Smooth muscle cell (in vitro differentiated cells): ENCODE data around the gene AKAP11. TPM values are rescaled to one million over a fixed set of nuclear protein-coding genes. Genes with fewer than 3 reads are reported as not detected.
A peak's percentile ranks its signal among the peaks of the same experiment; 100 is the strongest.

Experiments
- DNase-seq: peaks from one replicate; lab custom pipeline; 2025; ENCODE audit not compliant: unreplicated experiment; lab: John Stamatoyannopoulos, UW
- H2AFZ ChIP-seq: fragments of 200-600 bp; sonication (generic); 2 replicates; pipeline ENCODE4 v1.6.0; 2016; ENCODE audit warnings: antibody characterized with exemption, low read depth, mild to moderate bottlenecking
- H3F3A ChIP-seq: fragments of 200-600 bp; sonication (generic); 2 replicates; pipeline ENCODE4 v1.6.0; 2017; ENCODE audit warnings: antibody characterized with exemption, low read depth
- H3K27ac ChIP-seq: fragments of 200-600 bp; sonication (generic); 2 replicates; pipeline ENCODE4 v1.5.1; 2016; ENCODE audit warnings: low read depth, mild to moderate bottlenecking
- H3K27me3 ChIP-seq: fragments of 200-600 bp; sonication (generic); 2 replicates; pipeline ENCODE4 v1.6.1; 2016; ENCODE audit warnings: low read depth, mild to moderate bottlenecking
- H3K36me3 ChIP-seq: fragments of 200-600 bp; sonication (generic); 2 replicates; pipeline ENCODE4 v1.5.1; 2016; ENCODE audit warnings: low read depth
- H3K4me1 ChIP-seq: fragments of 200-600 bp; sonication (generic); 2 replicates; pipeline ENCODE4 v1.5.1; 2016; ENCODE audit warnings: low read depth
- H3K4me2 ChIP-seq: fragments of 200-600 bp; sonication (generic); 2 replicates; pipeline ENCODE4 v1.6.0; 2016; ENCODE audit warnings: mild to moderate bottlenecking
- H3K4me3 ChIP-seq: fragments of 200-600 bp; sonication (generic); 2 replicates; pipeline ENCODE4 v1.5.1; 2016; ENCODE audit warnings: mild to moderate bottlenecking
- H3K79me2 ChIP-seq: fragments of 200-600 bp; sonication (generic); 2 replicates; pipeline ENCODE4 v1.6.0; 2016; ENCODE audit warnings: low read depth, mild to moderate bottlenecking
- H3K9ac ChIP-seq: fragments of 200-600 bp; sonication (generic); 2 replicates; pipeline ENCODE4 v1.6.0; 2016; ENCODE audit warnings: low read depth
- H3K9me3 ChIP-seq: fragments of 200-600 bp; sonication (generic); replicated peaks from 2 replicates; pipeline ENCODE4 v1.5.1; 2016; ENCODE audit warnings: low read depth
- H4K20me1 ChIP-seq: fragments of 200-600 bp; sonication (generic); 2 replicates; pipeline ENCODE4 v1.6.0; 2016; ENCODE audit warnings: low read depth
- CTCF ChIP-seq: fragments of 200-600 bp; sonication (generic); IDR thresholded peaks from 2 replicates; pipeline ENCODE4 v1.5.1; 2017; ENCODE audit warnings: borderline replicate concordance, mild to moderate bottlenecking, antibody characterized with exemption; ENCODE audit not compliant: insufficient read depth, poor library complexity, severe bottlenecking
- WGBS: methylation state at CpG from one replicate; pipeline ENCODE4 v1.1.7; 2016; ENCODE audit warnings: low lambda C conversion rate; 5-methylcytosine and 5-hydroxymethylcytosine counted together
- polyA plus RNA-seq: library from polyadenylated mRNA; unstranded; fragments of >200 nt; fragmentation: Nextera tagmentation; extraction: Ambion mirVana; gene quantifications from 2 replicates; pipeline ENCODE4 v1.2.1, GENCODE V29; 2016
- total RNA-seq: library from RNA; depleted of rRNA; stranded (reverse); fragments of >200 nt; gene quantifications from 2 replicates; pipeline ENCODE4 v1.2.3, GENCODE V29; 2014

The AKAP11 gene
- total and polyA plus RNA-seq, 2 experiments from 2014 or later = 2.1 to 27.5 TPM

DNA sequence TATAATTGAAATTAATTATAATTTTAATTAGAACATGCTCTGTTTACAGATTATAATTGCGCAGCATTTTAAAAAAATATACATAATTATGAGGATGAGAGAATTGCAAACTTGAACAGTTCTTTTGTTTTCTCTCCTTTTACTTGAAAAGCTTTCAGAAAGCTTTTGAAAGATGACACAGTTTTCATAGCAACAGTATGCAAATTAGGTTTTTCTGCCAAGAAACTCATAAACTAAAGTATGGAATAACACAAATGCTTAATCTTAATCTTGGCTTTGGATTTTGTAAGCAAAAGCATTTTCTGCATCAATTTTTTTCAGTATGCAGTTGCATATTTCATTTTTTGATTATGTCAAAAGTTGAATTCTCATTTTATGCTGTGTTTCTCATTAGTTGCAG lies 32.8 kb upstream of the AKAP11 start:
- Histone ChIP-seq H3K27ac (peak overlapping the region; percentile 58), H3K9me3 (no peaks in the 10 kb centered on the region), H3K9ac (no peak overlapping the region), H3K36me3 (no peaks in the 10 kb centered on the region), H3K79me2 (no peaks in the 10 kb centered on the region), H3F3A (no peaks in the 10 kb centered on the region), H3K4me2 (no peak overlapping the region), H3K4me1 (no peaks in the 10 kb centered on the region), H3K4me3 (no peak overlapping the region), H3K27me3 (no peaks in the 10 kb centered on the region), H2AFZ (no peak overlapping the region), H4K20me1 (no peaks in the 10 kb centered on the region)
- 97% methylated on average over 1 of the region's 1 CpG for WGBS
- no peak for TF ChIP-seq CTCF
- no peak for DNase-seq

- no peaks in the 10 kb centered on the region for H3K4me1 ChIP-seq
- TF ChIP-seq CTCF = no peak
- no peak overlapping the region for H3K4me3 ChIP-seq
- no peaks in the 10 kb centered on the region for H3K36me3 ChIP-seq
- no peaks in the 10 kb centered on the region for H3K79me2 ChIP-seq
- no peak overlapping the region for H3K9ac ChIP-seq
- no peak overlapping the region for H2AFZ ChIP-seq
- peak overlapping the region; percentile 46 for H3K4me2 ChIP-seq
- H3F3A ChIP-seq = no peaks in the 10 kb centered on the region
- H4K20me1 ChIP-seq = no peaks in the 10 kb centered on the region
- DNase-seq = no peak
- no peaks in the 10 kb centered on the region for H3K27me3 ChIP-seq
- H3K9me3 ChIP-seq = no peaks in the 10 kb centered on the region
- H3K27ac ChIP-seq = peak overlapping the region; percentile 58
Observed at GRCh38 chr13:42239644-42240043, 32.3 kb upstream of the AKAP11 start.

- Histone ChIP-seq H3K9ac (no peak overlapping the region), H3K9me3 (no peaks in the 10 kb centered on the region), H3K79me2 (no peaks in the 10 kb centered on the region), H2AFZ (no peak overlapping the region), H3K27me3 (no peaks in the 10 kb centered on the region), H3K27ac (no peak overlapping the region), H3K36me3 (no peaks in the 10 kb centered on the region), H4K20me1 (no peaks in the 10 kb centered on the region), H3K4me2 (no peak overlapping the region), H3K4me3 (no peak overlapping the region), H3F3A (no peaks in the 10 kb centered on the region), H3K4me1 (no peaks in the 10 kb centered on the region)
- no peak for DNase-seq
- no peak for TF ChIP-seq CTCF
- 93% methylated on average over 8 of the region's 8 CpGs for WGBS
Observed at GRCh38 chr13:42246541-42246940, 25.4 kb upstream of the AKAP11 start.

DNA sequence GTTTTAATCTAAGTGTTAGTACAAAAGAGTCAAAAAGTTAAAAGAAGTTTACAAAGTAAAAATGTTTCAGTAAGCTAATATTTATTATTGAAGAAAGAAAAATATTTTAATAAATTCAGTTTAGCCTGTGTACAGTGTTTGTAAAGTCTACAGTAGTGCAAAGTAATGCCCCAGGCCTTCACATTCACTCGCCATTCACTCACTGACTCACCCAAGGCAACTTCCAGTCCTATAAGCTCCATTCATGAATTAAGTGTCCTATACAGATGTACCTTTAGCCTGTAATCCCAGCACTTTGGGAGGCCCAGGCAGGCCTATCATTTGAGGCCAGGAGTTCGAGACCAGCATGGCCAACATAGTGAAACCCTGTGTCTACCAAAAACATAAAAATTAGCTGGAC lies 24.1 kb upstream of the AKAP11 start:
- Histone ChIP-seq H3K9ac (no peak overlapping the region), H4K20me1 (no peaks in the 10 kb centered on the region), H3K79me2 (no peaks in the 10 kb centered on the region), H3K4me2 (no peak overlapping the region), H2AFZ (no peak overlapping the region), H3K4me1 (no peaks in the 10 kb centered on the region), H3F3A (no peaks in the 10 kb centered on the region), H3K27me3 (no peaks in the 10 kb centered on the region), H3K4me3 (no peak overlapping the region), H3K9me3 (no peaks in the 10 kb centered on the region), H3K36me3 (no peaks in the 10 kb centered on the region), H3K27ac (no peak overlapping the region)
- 61% methylated on average over 2 of the region's 2 CpGs for WGBS
- no peak for TF ChIP-seq CTCF
- no peak for DNase-seq
